Measurements from ENCODE around the gene PNPLA7.

The PNPLA7 gene

GRCh38 chr9:137581361-137582285 is 31.4 kb upstream of the PNPLA7 start:
- TF ChIP-seq, protein P1, sequence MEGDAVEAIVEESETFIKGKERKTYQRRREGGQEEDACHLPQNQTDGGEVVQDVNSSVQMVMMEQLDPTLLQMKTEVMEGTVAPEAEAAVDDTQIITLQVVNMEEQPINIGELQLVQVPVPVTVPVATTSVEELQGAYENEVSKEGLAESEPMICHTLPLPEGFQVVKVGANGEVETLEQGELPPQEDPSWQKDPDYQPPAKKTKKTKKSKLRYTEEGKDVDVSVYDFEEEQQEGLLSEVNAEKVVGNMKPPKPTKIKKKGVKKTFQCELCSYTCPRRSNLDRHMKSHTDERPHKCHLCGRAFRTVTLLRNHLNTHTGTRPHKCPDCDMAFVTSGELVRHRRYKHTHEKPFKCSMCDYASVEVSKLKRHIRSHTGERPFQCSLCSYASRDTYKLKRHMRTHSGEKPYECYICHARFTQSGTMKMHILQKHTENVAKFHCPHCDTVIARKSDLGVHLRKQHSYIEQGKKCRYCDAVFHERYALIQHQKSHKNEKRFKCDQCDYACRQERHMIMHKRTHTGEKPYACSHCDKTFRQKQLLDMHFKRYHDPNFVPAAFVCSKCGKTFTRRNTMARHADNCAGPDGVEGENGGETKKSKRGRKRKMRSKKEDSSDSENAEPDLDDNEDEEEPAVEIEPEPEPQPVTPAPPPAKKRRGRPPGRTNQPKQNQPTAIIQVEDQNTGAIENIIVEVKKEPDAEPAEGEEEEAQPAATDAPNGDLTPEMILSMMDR (IDR thresholded peaks at IDR 0.05; ENCODE audit: low read depth, low read length), result no peak
- no peak overlapping the region for H3K4me3 ChIP-seq (ENCODE audit: low read depth, low read length)

- H3K4me3 ChIP-seq (ENCODE audit: low read depth, low read length), result no peak overlapping the region
- TF ChIP-seq, protein P1 (IDR thresholded peaks at IDR 0.05; ENCODE audit: low read depth, low read length), result no peak
These were observed 30.7 kb upstream of the PNPLA7 start for GRCh38 chr9:137580954-137581322.

GRCh38 chr9:137580209-137580953 is 30.2 kb upstream of the PNPLA7 start:
- TF ChIP-seq, protein P1 (IDR thresholded peaks at IDR 0.05; ENCODE audit: low read depth, low read length), result no peak
- H3K4me3 ChIP-seq (ENCODE audit: low read depth, low read length), result no peak overlapping the region

DNA sequence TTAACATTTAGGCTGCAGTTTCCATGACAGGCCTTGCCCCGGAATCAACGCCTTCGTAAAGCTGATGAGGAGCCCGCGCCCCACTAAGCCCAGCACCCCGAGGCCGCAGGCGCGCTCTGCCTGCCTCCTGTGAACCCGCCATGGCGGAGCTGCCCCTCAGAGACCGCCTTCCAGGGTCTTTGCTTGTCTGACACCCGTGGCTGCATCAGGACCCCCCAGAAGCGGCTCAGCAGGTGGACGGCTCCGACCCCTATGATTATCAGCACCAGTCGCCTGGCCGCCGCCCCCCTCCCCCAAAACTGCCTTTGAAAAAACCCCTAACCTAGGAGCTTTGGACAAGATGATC is 29.0 kb upstream of the PNPLA7 start:
- peak overlapping the region; percentile 71 for H3K4me3 ChIP-seq (ENCODE audit: low read depth, low read length)
- TF ChIP-seq, protein P1 (IDR thresholded peaks at IDR 0.05; ENCODE audit: low read depth, low read length), result no peak

DNA sequence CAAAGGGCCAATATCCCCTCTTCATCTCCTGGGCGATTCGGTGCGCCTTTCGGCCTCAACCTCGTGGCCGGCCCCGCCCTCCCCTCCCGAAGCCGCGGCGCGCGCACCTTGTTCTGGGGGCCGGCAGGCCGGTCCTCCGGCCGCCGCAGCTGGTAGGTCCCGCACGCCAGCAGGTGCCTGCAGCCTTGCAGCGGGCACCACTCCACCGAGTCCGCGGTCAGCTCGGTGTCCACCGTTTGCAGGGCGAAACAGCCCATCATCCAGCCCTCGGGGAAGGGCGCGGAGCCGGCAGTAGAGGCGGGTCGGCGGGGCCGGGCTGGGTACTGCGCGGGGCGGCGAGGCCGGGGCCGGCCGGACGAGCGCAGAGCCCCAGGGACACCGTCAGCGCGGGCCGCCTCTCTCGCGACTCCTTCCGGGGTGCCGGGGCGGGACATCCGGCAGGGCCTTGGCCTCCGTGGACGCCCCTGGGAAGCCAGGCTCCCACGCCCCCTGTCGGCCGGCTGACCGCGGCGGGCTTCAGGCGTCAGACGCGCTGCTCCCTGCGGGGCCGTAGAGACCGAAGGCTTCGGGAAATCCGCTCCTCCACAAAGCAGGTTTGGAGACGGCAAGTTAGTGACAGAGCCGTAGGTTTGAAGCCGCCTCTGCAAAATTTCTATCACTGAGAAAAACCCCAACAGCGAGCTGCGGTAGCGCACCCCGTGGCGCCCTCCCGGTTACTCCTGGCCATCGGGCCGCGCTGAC is 28.5 kb upstream of the PNPLA7 start, which contains the start of gene DPH7:
Gene DPH7 (minus strand): TSS at position 408 of the 741 bp plus-strand sequence. CDS start 148 bp downstream, at position 260.
- TF ChIP-seq, protein P1 (IDR thresholded peaks at IDR 0.05; ENCODE audit: low read depth, low read length), result peak; percentile 81
- H3K4me3 ChIP-seq (ENCODE audit: low read depth, low read length), result peak within 1 kb of the TSS; percentile 71

DNA sequence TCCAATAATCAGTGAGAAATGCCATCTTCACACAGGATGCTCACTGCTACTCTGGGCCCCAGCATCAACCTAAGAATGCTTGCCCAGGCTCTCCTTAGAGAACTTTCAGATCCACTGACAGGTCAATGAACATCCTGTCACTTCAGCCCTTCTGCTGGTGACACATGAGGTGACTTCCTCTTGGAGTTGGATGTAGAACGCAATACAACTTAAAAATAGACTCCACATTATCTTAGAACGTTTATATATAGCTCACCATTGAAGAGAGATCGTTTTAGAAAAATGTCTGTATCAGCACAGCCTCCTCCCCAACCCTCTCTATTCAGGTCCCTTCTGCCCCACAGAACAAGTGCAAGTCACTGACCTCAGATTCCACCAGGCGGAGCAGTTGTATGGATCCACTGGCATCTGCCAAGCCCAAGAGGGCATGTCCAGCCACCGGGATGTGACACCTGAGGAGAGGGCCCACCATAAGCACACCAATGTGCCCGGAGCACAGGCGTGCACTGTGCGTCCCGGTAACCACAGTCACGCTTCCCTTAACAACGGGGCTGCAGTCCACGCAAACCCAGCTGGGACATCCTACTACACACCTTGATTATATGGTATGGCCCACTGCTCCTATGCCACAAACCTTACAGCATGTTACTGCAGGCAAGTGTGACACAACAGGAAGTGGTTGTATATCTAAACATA is 25.7 kb upstream of the PNPLA7 start:
- TF ChIP-seq, protein P1 (IDR thresholded peaks at IDR 0.05; ENCODE audit: low read depth, low read length), result no peak
- no peak overlapping the region for H3K4me3 ChIP-seq (ENCODE audit: low read depth, low read length)
